GM10248 (cell line): Measurements from ENCODE around the gene GRK5.

Experiments
- CTCF ChIA-PET: fragments of 300-600 bp; sonication (Branson Sonifier 250); formaldehyde crosslinking; extraction: SDS; loops from one replicate; lab custom pipeline; 2021; ENCODE audit warnings: antibody characterized with exemption; lab: Yijun Ruan, JAX
- POLR2A ChIA-PET: fragments of 350-650 bp; sonication (Branson Sonifier 250); formaldehyde crosslinking; extraction: SDS; loops from one replicate; lab custom pipeline; 2020; ENCODE audit warnings: antibody characterized with exemption; lab: Yijun Ruan, JAX
- DNase-seq: peaks from one replicate; pipeline ENCODE4 v3.0.0; 2012; ENCODE audit errors: extremely low spot score
- CTCF ChIP-seq: IDR thresholded peaks from 2 replicates; pipeline ENCODE4 v1.5.1; 2012; ENCODE audit warnings: mild to moderate bottlenecking, low read depth; ENCODE audit errors: extremely low read depth, missing control alignments, control extremely low read depth

The GRK5 gene

GRCh38 chr10:119314061-119314460, 106.7 kb downstream of the GRK5 start:
- CTCF ChIA-PET: interaction anchor here (1.1 kb wide), 1 partner anchor 115 kb away, joined by 4 read pairs; no protein-coding TSS in a partner anchor
- TF ChIP-seq CTCF: no peak
- POLR2A ChIA-PET: no interaction called here
- no peak for DNase-seq

GRCh38 chr10:119314486-119314885, 107.1 kb downstream of the GRK5 start:
- no peak for DNase-seq
- TF ChIP-seq CTCF: no peak
- CTCF ChIA-PET: interaction anchor here (1.1 kb wide), 1 partner anchor 115 kb away, joined by 4 read pairs; no protein-coding TSS in a partner anchor
- POLR2A ChIA-PET: no interaction called here

- peak; percentile 82 for DNase-seq
Observed at GRCh38 chr10:119315128-119316001, 108.0 kb downstream of the GRK5 start.

GRCh38 chr10:119316002-119316358, 108.6 kb downstream of the GRK5 start:
- no peak for TF ChIP-seq CTCF
- ChIA-PET CTCF (interaction anchor here (0.9 to 1.4 kb wide), 5 partner anchors 10 to 110 kb away, joined by 3 to 4 read pairs (median 3); no protein-coding TSS in a partner anchor), POLR2A (no interaction called here)
- DNase-seq: no peak

More at GRCh38 chr10:119315128-119316001, 108.0 kb downstream of the GRK5 start:
- ChIA-PET CTCF (interaction anchor here (0.9 to 1.4 kb wide), 4 partner anchors 9 to 109 kb away, joined by 3 to 4 read pairs (median 3); no protein-coding TSS in a partner anchor), POLR2A (no interaction called here)
- TF ChIP-seq CTCF: no peak

- CTCF ChIA-PET: interaction anchor here (1.2 to 1.4 kb wide), 3 partner anchors 17 to 110 kb away, joined by 3 to 4 read pairs (median 3); no protein-coding TSS in a partner anchor
- POLR2A ChIA-PET: no interaction called here
Observed at GRCh38 chr10:119316729-119317097, 109.3 kb downstream of the GRK5 start.

More at GRCh38 chr10:119316729-119317097, 109.3 kb downstream of the GRK5 start:
- no peak for TF ChIP-seq CTCF
- DNase-seq: no peak
